Iris pigment epithelial cell (primary cell): ENCODE results near the gene SEMA3F.

Source experiments
- DNase-seq: peaks from one replicate; pipeline ENCODE4 v3.0.0-alpha.2; 2011; ENCODE audit warnings: low read depth

The SEMA3F gene

GRCh38 chr3:50154840-50155490 is at the start of gene SEMA3F:
Gene SEMA3F, plus strand, starts transcription at chr3:50155324. Its CDS starts 4,299 bp downstream, at chr3:50159623.
- DNase-seq = peak; percentile 73

DNA sequence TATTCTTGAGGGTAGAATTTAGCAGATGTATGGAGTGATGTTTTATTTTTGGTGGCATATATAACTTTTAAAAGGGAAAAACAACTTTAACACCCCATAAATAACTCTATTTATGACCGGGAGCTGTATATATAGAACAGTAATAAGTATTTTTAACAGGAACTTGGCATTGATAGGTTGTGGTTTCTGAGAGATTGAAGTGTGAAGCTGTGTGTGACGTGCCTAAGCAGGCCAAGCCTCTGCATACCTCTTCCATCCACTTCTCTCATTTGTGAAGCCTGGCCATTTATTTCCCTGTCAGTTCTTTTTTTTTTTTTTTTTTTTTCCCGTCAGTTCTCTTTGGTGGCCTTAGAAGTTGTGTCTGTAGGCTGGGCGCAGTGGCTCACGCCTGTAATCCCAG is 43.4 kb upstream of the SEMA3F start:
- DNase-seq = no peak

- peak; percentile 34 for DNase-seq
Measured at GRCh38 chr3:50112462-50112861, 42.7 kb upstream of the SEMA3F start.

- DNase-seq = no peak
Measured at GRCh38 chr3:50117120-50117519, 38.0 kb upstream of the SEMA3F start.

DNA sequence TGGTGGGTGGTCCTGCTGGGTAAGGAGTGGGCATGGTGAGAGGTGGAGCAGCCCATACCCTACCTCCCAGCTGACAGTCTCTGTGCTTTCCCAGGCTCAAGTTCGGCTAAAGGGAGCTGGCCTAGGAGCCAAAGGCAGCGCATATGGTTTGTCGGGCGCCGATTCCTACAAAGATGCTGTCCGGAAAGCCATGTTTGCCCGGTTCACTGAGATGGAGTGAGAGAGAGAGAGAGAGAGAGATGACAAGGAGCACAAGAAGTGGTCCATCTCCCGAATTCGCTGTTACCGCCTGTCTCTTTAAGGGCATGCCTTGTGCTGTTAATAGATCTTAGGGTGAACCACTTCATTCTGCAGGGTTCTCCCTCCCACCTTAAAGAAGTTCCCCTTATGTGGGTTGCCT is 36.9 kb upstream of the SEMA3F start:
- no peak for DNase-seq

DNA sequence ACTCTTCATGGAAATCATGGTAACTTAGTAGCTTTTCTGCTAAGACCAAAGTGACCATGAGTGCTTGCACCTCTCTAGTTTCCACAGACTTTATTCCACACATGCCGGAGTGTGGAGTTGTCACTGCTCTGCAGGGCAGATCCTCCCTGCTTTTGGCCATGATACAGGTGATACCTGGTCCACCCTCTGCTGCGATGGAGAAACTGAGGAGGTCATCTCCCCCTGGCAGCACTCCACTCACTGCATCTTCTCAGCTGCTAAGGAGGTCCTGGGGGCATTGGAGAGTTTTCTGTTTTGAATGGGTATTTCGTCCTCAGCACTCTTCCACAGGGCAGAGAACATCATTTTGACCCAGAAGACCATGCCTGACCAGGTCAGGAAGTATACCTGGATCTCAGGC is 35.3 kb upstream of the SEMA3F start:
- DNase-seq = no peak

DNA sequence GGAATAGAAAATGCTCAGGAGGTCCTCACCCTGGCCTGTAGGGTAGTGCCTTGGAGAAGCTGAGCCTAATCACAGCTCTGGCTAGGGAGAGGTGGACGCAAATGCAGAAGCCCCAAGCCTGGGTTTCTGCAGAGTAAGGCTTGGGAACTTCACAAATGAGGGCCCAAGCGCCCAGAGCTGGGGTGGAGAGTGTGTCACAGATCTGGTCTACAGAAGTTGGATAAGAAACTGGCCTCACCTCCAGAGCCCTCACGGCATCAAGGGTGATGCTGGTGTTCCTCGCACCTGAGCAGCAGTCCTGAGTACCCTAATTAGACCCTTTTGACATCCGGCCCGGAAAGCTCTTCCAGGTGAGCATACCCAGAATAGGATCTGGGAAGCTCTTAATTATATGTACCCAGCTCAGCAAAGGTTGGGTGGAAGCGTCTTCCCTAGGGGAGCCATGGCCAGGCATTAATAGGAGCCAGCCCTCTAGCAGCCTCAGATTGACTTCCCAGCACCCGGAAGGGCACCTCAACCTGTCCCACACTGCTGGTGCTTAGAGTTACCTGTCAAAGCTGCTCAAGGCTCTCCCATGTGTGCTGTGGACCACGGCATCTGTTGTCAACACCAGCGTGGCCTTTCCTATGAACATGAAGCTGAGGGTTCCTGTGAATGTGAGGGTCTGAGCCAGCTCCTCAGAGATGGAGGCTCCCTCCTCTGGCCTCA is 34.6 kb upstream of the SEMA3F start:
- DNase-seq = no peak

DNA sequence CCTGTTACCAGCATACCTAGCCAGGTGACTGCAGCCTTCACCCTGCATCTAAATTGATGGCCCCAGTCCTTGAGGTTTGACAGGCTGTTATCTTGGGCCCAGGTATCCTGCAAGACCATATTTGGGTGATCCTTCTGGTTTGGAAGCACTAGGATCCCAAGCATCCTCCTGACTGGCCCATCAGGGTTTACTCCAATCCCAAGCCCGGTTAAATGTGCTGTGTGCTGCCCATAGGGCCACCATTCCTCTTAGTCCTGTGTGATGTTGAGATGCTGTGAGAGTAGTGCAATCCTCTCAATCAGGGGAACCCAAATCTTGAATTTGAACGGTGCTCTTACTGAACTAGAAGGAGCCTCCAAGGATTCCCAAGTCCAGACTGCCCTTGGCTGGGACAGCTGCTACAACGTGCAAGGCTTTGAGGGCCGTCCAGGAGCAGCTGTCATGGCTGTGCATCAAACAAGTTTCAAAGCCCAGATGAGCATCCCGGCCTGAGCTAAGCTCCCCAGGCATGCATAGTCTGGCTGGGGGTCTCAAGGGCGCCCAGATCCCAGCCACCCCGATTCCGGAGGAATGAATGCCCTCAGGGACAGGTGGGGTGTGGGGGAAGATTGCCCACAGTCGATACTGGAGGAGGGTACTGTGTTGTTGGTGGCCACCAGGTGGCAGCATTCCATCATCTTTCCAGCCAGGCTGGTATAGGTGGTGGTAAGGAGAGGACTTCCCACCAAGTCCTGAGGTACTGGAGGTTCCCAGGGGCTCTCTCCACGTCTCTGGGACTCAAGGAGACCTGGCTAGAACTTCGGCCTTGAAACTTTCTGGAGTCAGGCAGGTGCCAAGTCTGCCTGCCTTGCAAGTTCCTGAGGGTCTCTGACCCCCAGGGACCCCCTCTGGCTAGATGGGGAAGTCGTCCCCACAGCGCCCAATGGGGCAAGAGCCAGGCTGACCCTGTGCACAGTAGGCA is 33.8 kb upstream of the SEMA3F start:
- peak; percentile 70 for DNase-seq

DNA sequence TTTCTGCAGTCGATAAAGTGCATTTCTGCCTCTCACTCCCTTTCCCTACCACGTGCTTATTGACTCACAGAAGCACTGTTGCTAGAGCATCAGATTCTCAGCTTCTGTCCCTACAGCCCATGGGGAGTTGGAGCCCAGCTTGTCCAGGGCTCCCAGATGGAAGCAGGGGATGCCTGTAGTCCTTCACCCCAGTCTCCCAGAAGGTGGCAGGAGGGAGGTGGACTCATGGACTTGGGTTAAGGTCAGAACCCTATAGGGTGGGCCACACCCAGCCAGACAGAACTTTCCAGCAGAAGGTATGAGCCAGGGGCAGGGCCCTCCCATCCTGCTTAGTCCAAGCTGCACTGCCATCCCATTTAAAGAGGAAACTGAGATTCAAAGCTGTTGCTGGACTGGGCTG is 33.1 kb upstream of the SEMA3F start:
- DNase-seq = no peak

- no peak for DNase-seq
Measured at GRCh38 chr3:50122661-50123391, 32.3 kb upstream of the SEMA3F start.

DNA sequence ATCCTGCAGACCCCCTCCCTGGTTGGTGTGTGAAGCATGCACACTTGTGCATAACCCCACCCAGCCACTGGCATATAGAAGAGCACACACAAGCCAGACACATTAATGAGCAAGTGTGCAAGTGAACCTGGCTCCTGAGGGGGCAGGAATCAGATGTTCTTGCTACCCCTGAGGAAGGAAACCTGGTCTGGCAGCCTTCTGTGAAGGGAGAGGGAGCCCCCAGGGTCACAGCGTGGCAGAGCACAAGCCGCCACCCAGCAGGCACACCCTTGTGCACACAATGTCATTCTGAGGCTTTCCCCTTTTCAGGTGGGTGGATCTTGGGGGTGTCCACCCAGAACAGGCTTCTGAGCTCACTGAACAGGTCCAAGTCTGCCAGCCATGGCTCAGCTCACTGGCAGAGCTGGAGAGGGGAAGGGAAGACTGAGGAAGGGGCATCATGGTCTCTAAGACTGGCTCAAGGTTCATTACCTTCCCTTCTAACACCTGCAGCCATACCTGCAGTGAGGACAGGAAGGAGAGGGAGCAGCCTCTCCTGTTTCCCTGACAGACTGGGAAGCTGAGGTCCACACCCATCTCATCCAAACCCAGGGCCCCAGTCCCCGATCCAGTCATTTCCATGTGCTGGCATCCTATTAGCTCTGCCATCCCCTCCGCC is 31.6 kb upstream of the SEMA3F start:
- no peak for DNase-seq

DNA sequence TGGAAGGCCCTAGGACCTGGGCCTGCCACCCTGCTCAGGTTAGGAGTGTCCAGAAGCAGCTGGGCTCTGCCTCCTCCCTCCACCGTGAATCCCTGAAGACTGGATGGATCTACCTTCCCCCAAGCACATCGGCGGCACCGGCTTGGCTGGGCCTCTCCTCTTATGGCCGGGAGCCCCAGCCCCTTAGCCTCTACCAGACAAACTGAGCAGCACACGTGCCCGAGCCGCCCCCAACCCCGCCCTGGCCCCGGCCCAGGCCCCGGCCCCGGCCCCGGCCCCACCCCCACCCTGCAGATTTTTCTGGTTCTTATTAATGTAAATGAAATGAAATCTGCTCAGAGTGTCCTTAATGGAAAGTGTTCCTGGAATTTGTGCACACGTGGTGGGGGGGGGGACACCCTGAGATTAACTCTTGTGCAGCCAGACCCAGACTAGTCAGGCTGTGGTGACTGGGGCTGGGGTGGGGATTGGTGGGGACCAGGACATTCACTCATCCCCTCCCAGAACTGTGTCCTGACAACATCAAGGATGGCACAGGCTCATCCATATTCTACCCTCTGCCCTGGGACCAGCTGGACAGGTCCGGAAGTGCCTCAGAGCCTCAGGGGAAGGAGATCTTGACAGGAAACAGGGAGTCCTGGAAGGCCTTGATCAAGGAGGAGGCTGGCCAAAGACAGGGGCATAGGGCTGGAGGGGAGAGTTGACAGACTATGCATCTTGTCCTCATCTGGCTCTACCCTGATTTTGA is 30.9 kb upstream of the SEMA3F start:
- no peak for DNase-seq

DNA sequence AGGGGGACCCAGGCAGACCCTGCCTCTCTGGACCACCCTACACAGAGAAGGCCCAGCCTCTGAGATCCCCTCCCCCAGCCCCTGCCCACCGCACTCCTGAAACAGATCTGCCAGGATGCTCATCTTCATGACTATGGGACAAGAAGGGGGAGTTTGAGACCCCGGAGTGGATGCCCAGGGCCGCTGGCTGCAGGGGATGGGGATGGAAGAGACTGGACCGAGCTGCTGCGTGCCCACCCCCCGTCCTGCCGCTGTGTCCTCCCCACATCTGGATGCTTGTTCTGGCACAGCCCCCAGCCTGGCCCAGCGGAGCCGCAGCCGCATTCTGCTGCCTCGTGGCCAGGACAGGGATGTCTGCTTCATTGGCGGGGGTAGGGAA is 30.3 kb upstream of the SEMA3F start:
- DNase-seq = no peak

DNA sequence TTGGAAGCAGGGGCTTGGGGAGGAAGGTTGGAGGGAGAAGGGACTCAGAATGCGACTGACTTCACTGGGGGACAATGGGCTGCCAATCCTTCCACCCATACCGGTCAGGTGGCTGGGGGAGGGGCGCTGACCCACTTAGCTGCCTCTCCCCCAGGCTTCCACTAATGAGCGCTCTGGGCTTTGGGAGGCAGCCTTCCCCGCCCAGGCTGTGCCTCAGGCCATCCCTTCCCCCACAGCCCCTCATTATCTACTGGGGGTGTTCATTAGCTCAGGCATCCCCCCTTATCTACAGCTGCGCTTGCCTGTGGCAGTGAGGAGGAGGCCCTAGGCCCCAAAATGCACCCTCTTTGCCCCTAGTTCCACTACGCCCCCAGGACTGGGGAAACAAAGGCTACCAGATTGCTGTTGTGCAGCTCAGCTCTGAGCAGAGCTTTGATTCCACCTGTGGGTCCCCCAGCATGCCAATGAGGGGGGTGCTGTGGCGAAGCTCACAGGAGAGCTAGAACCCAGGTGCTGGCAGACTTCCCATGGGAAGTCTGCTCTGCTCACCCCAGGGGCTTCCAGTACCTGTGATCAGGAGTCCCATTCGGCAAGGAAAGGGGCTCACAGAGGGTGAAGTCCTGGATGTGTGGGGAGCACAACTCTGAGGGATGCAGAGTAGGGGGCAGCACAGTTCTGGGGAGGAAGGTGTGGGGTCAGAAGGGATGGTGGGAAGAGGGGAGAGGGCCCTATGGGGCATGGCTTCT is 29.4 kb upstream of the SEMA3F start:
- no peak for DNase-seq

DNA sequence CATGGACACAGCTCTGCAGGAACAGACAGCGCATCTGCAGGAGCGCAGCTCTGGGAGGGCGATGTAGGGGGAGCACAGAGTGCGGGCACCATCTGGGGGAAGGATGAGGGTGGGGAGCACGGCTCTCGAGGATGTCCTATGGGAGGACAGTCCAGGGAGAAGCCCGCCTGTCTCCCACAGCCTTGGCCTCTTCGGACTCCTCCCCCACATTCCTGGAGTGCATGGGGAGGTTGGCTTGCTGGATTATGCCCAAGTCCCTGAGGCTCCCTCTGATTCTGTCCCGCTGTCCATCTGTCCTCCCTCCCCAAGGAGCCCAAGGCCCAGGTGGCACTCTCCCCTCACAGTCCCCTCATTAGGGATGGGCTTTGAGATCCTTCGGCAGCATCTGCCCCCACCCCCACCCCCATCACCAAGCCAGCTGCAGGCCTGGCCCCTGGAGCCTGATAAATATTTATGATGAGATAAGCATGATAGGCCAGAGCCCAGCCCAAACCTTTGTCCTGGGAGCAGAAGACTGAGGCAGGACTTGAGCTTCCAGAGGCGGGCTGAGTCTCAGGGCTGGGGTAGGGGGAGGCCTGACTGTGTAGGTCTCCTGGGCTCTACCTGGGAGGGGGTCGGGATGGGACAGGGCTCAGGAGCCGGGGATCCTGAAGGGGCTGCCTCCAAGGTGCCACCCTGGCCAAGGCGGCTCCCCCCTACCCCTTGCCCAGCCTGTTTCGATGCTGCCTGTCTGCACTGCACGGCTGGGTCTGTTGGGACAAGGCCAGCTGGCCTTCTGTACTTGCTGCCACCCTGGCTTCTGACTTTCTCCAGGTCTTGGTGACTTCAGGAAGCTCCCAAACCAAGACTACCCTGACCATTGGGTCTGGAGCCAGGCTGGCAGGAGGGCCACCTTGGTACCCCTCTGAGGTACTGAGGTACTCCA is 28.6 kb upstream of the SEMA3F start:
- DNase-seq = peak; percentile 28

DNA sequence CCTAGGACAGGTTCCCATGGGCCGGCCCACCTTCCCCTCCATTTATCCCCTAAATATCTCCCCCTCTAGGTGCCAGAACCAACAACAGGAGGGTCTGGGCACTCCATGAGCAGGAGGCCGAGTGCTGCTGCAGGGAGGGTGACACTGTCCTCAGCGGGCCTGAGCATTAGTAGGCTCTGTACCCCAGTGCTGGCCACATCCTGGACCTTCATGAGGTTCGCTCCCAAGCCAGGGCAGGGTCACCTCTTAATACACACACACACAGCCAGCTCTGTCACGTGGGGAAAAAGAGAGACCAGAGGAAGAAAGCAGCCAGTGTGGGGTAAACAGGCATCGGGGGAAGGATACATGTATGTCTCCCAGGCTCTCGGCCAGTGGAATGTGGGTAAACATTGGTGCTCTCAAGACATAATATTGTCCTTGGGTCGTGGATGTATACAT is 27.9 kb upstream of the SEMA3F start:
- DNase-seq = no peak

- DNase-seq = no peak
Measured at GRCh38 chr3:50128001-50128400, 27.1 kb upstream of the SEMA3F start.

GRCh38 chr3:50130436-50130835 is 24.7 kb upstream of the SEMA3F start:
- no peak for DNase-seq
